GM21515 (cell line): ENCODE measurements around the gene NUTM1.
"Not testable (repeated sequence)": the region's sequence is repeated elsewhere in the genome, so short reads cannot be mapped to it uniquely, and the experiment has no call there.

ENCODE experiments used
- ATAC-seq: cut with Tn5 transposase; IDR thresholded peaks from one replicate; pipeline ENCODE4 v1.9.1; 2021; ENCODE audit not compliant: unreplicated experiment

Gene NUTM1

DNA sequence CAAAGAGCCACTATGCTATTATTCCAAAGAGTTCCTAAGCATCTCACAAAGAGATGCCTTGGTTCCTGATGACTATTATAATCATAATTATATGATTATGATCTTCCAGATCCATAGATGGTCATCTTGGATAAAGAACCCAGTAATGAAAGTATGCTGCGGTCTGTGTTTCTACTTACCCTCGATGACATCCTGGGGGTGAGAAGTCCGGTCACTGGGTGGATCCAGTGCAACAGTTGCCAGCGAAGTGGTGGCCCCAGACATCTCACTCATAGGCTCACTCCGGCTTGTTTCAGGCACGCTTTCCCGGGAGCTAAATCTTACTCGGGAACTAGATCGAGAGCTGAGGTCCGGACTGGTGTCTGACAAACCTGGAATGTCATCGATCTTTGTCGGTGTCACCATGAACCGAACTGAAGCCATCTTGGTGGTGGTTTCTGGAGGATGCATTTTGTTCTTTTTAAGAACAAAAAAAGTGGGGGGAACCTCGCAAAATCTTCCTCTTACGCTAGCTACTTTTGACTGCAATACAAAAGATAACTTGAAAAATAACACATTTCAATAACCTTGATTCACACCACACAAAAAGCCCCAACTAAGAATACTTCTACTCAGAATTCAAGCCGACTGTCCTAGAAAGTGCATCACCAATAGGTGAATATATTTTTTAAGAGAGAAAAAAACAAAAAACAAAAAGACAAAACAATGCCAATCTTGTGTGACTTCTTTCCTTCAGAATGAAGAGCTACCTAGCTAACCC lies 6.7 kb upstream of the NUTM1 start:
- ATAC-seq = no peak

- peak; percentile 3 for ATAC-seq
Measured at GRCh38 chr15:34336991-34337556, 6.0 kb upstream of the NUTM1 start.

DNA sequence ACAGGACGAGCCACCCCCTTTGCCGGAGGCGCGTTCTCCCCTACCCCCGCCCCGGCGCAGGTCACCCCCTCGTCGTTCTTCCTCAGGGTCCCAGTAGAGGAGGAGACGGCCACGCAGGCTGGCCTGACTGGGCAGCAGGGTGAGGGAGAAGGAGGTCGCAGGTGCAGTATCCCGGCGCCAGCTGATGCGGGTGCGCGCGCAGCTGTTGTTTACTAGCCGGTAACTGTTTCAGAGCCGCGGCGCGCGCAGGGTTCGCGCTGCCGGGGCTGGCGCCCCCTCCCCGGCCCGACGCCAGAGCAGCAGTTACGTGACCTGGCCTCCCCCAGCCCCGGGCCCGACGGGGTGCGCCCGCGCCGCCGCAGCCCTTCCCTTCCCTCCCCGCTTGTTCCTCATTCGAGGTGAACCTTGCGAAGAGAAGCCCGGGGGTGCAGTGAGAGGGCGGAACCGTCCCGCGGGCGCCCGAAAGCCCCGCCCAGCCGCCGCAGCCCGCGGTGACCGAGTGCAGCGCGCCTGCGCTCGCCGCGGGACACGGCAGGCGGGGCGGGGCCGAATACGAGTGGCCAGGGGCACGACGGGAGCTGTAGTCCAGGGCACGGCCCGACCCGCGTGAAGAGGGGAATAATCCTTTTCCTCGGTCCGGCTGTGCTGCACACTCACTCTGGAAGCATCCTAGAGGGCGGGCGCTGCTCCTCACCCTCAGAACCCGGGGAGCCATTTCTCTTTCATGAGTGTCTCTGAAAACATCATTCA lies 5.4 kb upstream of the NUTM1 start, which contains the start of gene SLC12A6:
Gene SLC12A6 (minus strand): TSS at position 225 of the 750 bp plus-strand sequence. CDS start 1,101 bp downstream, outside the sequence.
- peak; percentile 71 for ATAC-seq

DNA sequence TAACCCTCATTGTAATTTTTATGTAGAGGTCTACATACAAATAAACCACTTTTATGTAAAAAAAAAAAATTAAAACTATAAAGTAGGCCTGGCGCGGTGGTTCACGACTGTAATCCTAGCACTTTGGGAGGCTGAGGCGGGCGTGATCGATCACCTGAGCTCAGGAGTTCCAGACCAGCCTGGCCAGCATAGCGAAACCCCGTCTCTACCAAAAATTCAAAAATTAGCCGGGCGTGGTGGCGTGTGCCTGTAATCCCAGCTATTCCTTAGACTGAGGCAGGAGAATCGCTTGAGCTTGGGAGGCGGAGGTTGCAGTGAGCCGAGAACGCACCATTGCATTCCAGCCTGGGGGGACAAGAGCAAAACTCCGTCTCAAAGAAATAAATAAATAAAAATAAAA lies 4.8 kb upstream of the NUTM1 start:
- no peak for ATAC-seq

DNA sequence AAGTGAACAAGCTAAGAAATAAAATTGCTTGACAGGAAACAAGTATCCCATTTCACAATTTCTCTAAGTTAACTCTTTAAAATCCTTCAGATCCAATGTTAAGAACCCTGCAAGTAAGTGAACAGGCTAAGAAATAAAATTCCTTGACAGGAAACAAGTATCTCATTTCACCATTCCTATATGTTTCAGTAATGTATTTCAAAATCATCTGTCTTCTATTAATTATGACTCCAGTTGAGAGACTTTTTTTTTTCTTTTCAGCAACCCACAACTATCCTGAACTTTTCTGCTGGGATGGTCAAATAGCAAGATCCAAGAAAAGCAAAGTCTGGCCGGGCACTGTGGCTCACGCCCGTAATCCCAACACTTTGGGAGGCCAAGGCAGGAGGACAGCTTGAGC lies 3.2 kb upstream of the NUTM1 start:
- no peak for ATAC-seq

- ATAC-seq = no peak
Measured at GRCh38 chr15:34341381-34342212, 1.5 kb upstream of the NUTM1 start.

GRCh38 chr15:34342213-34342736 lies 840 bp upstream of the NUTM1 start:
- not testable (repeated sequence) for ATAC-seq

GRCh38 chr15:34347951-34348638 lies 5.0 kb downstream of the NUTM1 start:
- no peak for ATAC-seq

DNA sequence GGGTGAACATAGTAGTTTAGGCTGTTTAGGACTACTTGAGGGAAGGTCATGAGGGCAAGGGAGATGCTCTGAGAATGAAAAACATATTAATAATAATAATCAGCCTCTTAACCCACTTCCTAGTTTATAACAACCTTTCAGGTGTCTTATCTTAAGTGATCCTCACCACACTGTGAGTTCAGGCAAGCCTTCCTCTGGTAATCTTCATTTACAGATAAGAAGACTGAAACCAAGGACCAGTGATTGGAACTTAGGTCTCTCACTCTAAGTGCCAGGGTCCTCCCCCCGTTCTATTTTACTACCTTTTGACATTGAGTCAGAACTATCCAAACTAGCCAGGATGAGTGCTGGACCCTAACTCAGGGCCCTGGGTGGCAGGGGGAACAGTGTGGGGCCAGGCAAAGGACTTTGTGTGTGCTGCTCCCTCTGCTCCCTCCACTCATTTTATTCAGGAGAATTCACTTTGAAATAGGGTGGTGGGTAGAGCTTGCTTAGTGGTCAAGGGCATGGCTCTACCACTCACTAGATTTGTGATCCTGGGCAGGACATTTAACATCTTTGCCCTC lies 5.7 kb downstream of the NUTM1 start:
- no peak for ATAC-seq

GRCh38 chr15:34349769-34350168 lies 6.7 kb downstream of the NUTM1 start:
- ATAC-seq = no peak

DNA sequence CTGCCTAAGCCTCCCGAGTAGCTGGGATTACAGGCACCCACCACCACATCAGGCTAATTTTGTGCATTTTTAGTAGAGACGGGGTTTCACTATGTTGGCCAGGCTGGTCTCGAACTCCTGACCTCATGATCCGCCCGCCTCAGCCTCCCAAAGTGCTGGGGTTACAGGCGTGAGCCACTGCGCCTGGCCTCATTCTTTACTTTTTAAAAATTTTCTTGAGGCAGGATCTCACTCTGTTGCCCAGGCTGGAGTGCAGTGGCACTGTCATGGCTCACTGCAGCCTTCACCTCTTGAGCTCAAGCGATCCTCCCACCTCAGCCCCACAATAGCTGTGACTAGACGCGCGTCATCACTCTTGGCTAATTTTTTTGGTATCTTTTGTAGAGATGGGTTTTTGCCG lies 9.9 kb downstream of the NUTM1 start:
- not testable (repeated sequence) for ATAC-seq

- no peak for ATAC-seq
Measured at GRCh38 chr15:34353627-34354026, 10.5 kb downstream of the NUTM1 start.

DNA sequence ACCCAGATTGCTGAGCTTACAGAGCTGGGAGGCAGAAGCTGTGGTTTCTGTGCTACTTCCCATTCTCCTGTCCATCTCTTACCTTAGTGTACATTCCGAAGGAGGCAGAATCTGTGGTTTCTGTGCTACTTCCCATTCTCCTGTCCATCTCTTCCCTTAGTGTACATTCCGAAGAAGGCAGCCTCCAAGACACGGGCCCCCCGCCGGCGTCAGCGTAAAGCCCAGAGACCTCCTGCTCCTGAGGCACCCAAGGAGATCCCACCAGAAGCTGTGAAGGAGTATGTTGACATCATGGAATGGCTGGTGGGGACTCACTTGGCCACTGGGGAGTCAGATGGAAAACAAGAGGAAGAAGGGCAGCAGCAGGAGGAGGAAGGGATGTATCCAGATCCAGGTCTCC lies 11.2 kb downstream of the NUTM1 start:
- ATAC-seq = no peak

DNA sequence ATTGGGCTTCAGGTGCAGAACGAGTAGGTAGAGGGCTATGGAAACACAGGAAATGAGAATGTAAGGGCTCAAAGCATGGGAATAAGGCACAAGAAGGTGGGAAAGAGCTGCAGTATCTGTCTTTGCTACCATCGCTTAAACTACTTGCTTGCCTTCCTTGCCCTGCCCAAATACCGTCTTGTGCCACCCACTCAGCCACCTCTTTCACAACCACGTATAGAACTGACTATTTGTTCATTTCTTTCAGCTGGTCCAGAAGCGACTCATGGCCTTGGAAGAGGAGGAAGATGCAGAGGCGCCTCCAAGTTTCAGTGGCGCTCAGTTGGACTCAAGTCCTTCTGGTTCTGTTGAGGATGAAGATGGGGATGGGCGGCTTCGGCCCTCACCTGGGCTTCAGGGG lies 12.1 kb downstream of the NUTM1 start:
- ATAC-seq = no peak

GRCh38 chr15:34357653-34358052 lies 14.5 kb downstream of the NUTM1 start:
- ATAC-seq = no peak

- no peak for ATAC-seq
Measured at GRCh38 chr15:34358367-34358766, 15.3 kb downstream of the NUTM1 start.

GRCh38 chr15:34358948-34359347 lies 15.8 kb downstream of the NUTM1 start:
- ATAC-seq = no peak

DNA sequence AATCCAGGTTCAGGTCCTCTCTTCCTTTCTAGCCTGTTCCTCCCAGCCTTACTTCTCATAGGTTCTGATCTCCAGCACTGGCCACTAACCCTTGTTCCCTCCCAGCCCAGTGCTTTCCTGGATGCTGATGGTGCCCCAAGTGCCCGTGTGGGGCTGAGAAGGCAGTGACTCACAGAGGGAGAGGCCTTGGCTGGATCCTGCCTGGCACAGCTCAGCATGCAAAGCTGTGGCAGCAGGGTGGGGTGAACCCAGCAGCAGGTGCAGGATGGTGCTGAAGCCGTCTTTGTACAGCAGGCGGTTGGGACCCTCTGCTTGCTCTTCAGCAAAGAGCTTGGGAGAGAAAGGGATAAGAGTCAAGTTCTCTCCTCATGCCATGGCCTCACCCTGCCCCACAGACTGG lies 16.3 kb downstream of the NUTM1 start:
- no peak for ATAC-seq

DNA sequence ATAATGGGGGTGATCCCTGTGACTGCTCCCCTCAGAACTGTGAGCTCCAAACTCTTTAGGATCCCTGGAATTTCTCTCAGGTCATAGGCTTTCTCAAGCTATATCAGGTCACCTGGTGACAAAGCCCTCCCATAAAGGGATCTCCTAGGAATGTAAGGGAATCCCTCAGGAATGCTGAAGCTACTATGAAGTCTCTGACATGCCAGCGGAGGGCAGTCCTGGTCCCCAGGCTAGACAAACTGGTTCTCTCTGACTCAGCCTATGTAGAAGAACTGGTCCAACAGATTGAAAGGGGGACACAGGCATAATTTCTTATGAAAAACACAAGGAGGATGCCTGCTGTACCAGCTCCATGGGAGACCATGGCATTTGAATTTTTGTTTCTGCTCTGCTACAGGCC lies 17.2 kb downstream of the NUTM1 start:
- no peak for ATAC-seq

DNA sequence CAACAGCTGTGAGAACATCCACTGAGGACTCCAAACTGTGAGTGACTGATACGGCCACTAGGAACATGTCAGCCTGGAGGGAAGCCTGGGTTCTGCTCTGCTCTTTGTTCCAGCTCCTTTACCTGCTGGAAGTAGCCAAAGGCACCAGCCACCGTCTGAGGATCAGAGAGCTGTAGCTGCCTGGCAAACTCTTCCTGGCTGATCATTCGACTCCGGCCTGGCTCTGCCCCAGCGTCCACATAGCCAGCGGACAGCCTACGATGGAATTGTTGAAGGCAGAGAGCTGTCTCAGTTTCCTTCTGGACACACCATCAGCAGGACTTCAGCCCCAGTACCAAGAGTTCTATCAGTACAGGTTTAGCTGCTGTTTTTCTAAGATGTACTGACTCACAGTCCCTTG lies 18.2 kb downstream of the NUTM1 start:
- no peak for ATAC-seq
